Measurements from ENCODE around the gene MRPL52. TPM values are rescaled to one million over a fixed set of nuclear protein-coding genes. Genes with fewer than 3 reads are reported as not detected.
"Not testable (repeated sequence)": the region's sequence is repeated elsewhere in the genome, so short reads cannot be mapped to it uniquely, and the experiment has no call there.

MRPL52 gene
- total RNA-seq, 2 experiments from 2014 or later: 170 TPM

GRCh38 chr14:22852178-22852577, 22.5 kb downstream of the MRPL52 start:
- H3K27ac Mint-ChIP-seq; H3K27me3 Mint-ChIP-seq (ENCODE audit: low read depth); H3K9me3 Mint-ChIP-seq; H3K4me3 Mint-ChIP-seq; DNase-seq; H3K36me3 Mint-ChIP-seq (ENCODE audit: low read depth): not testable (repeated sequence)
- intact Hi-C loops (cut with micrococcal nuclease): loop anchor here (2.0 to 10.0 kb wide), 6 partner anchors 139 to 987 kb away; no protein-coding TSS in a partner anchor
- peaks cover 16% of the 10 kb centered on the region for H3K4me1 Mint-ChIP-seq (ENCODE audit: low read depth)
- CTCF ChIA-PET: interaction anchor here (0.6 to 15.0 kb wide), 34 partner anchors 9 to 911 kb away, joined by 3 to 212 read pairs (median 8); partner anchors contain the start of genes LRP10, MMP14, MRPL52 and OXA1L

GRCh38 chr14:22852599-22852939, 22.9 kb downstream of the MRPL52 start:
- Mint-ChIP-seq H3K27ac (peak overlapping the region; percentile 84), H3K36me3 (ENCODE audit: low read depth) (no peaks in the 10 kb centered on the region), H3K9me3 (no peaks in the 10 kb centered on the region), H3K4me3 (no peak overlapping the region), H3K4me1 (ENCODE audit: low read depth) (peaks cover 20% of the 10 kb centered on the region), H3K27me3 (ENCODE audit: low read depth) (no peaks in the 10 kb centered on the region)
- intact Hi-C loops (cut with micrococcal nuclease): loop anchor here (2.0 to 10.0 kb wide), 6 partner anchors 140 to 988 kb away; no protein-coding TSS in a partner anchor
- no peak for DNase-seq
- CTCF ChIA-PET: interaction anchor here (0.6 to 15.0 kb wide), 37 partner anchors 9 to 965 kb away, joined by 3 to 212 read pairs (median 6); partner anchors contain the start of genes DAD1, LRP10, MMP14 and MRPL52

- Mint-ChIP-seq H3K27me3 (ENCODE audit: low read depth) (no peaks in the 10 kb centered on the region), H3K27ac (peak overlapping the region; percentile 84), H3K9me3 (no peaks in the 10 kb centered on the region), H3K4me3 (peak overlapping the region; percentile 72), H3K36me3 (ENCODE audit: low read depth) (no peaks in the 10 kb centered on the region), H3K4me1 (ENCODE audit: low read depth) (peaks cover 24% of the 10 kb centered on the region)
- CTCF ChIA-PET: interaction anchor here (0.6 to 15.0 kb wide), 42 partner anchors 10 to 965 kb away, joined by 3 to 212 read pairs (median 6); partner anchors contain the start of genes DAD1, LRP10, MMP14 and MRPL52
- peak; percentile 95 for DNase-seq
- intact Hi-C loops (cut with micrococcal nuclease): loop anchor here (1.0 to 10.0 kb wide), 12 partner anchors 30 to 988 kb away; partner anchors contain the start of gene OXA1L
Observed at GRCh38 chr14:22852940-22853767, 23.5 kb downstream of the MRPL52 start.

- H3K36me3 Mint-ChIP-seq (ENCODE audit: low read depth); H3K27ac Mint-ChIP-seq; DNase-seq; H3K9me3 Mint-ChIP-seq; H3K27me3 Mint-ChIP-seq (ENCODE audit: low read depth); H3K4me3 Mint-ChIP-seq: not testable (repeated sequence)
- CTCF ChIA-PET: interaction anchor here (0.6 to 15.0 kb wide), 31 partner anchors 9 to 940 kb away, joined by 3 to 212 read pairs (median 6); partner anchors contain the start of genes LRP10, MMP14, MRPL52 and OXA1L
- intact Hi-C loops (cut with micrococcal nuclease): loop anchor here (10.0 kb wide), 5 partner anchors 629 to 989 kb away; no protein-coding TSS in a partner anchor
- H3K4me1 Mint-ChIP-seq (ENCODE audit: low read depth): peaks cover 33% of the 10 kb centered on the region
Observed at GRCh38 chr14:22854296-22854695, 24.6 kb downstream of the MRPL52 start.

GRCh38 chr14:22854963-22855724, 25.5 kb downstream of the MRPL52 start:
- H3K27ac Mint-ChIP-seq: no peak overlapping the region
- no peaks in the 10 kb centered on the region for H3K36me3 Mint-ChIP-seq (ENCODE audit: low read depth)
- H3K9me3 Mint-ChIP-seq: no peaks in the 10 kb centered on the region
- CTCF ChIA-PET: interaction anchor here (0.6 to 15.0 kb wide), 28 partner anchors 8 to 335 kb away, joined by 3 to 212 read pairs (median 5); partner anchors contain the start of genes LRP10, MMP14, MRPL52 and OXA1L
- DNase-seq: peak; percentile 44
- peaks cover 33% of the 10 kb centered on the region for H3K4me1 Mint-ChIP-seq (ENCODE audit: low read depth)
- H3K27me3 Mint-ChIP-seq (ENCODE audit: low read depth): no peaks in the 10 kb centered on the region
- intact Hi-C loops (cut with micrococcal nuclease): loop anchor here (10.0 kb wide), 5 partner anchors 630 to 990 kb away; no protein-coding TSS in a partner anchor
- H3K4me3 Mint-ChIP-seq: no peak overlapping the region

GRCh38 chr14:22856428-22856827, 26.7 kb downstream of the MRPL52 start:
- peaks cover 33% of the 10 kb centered on the region for H3K4me1 Mint-ChIP-seq (ENCODE audit: low read depth)
- CTCF ChIA-PET: interaction anchor here (4.6 to 15.0 kb wide), 3 partner anchors 16 to 198 kb away, joined by 47 to 212 read pairs (median 63); partner anchors contain the start of gene LRP10
- H3K4me3 Mint-ChIP-seq: no peak overlapping the region
- DNase-seq: no peak
- intact Hi-C loops (cut with micrococcal nuclease): loop anchor here (10.0 kb wide), 5 partner anchors 632 to 992 kb away; no protein-coding TSS in a partner anchor
- no peaks in the 10 kb centered on the region for H3K27me3 Mint-ChIP-seq (ENCODE audit: low read depth)
- H3K36me3 Mint-ChIP-seq (ENCODE audit: low read depth): no peaks in the 10 kb centered on the region
- H3K27ac Mint-ChIP-seq: no peak overlapping the region
- H3K9me3 Mint-ChIP-seq: no peaks in the 10 kb centered on the region

- H3K36me3 Mint-ChIP-seq (ENCODE audit: low read depth); H3K4me3 Mint-ChIP-seq; H3K9me3 Mint-ChIP-seq; intact Hi-C loops (cut with micrococcal nuclease); H3K27ac Mint-ChIP-seq; H3K27me3 Mint-ChIP-seq (ENCODE audit: low read depth); DNase-seq: not testable (repeated sequence)
- CTCF ChIA-PET: interaction anchor here (0.6 to 15.0 kb wide), 9 partner anchors 9 to 291 kb away, joined by 3 to 212 read pairs (median 3); partner anchors contain the start of gene LRP10
- H3K4me1 Mint-ChIP-seq (ENCODE audit: low read depth): peaks cover 21% of the 10 kb centered on the region
Observed at GRCh38 chr14:22860377-22860776, 30.7 kb downstream of the MRPL52 start.

GRCh38 chr14:22861651-22862050, 32.0 kb downstream of the MRPL52 start:
- no peaks in the 10 kb centered on the region for H3K36me3 Mint-ChIP-seq (ENCODE audit: low read depth)
- peaks cover 28% of the 10 kb centered on the region for H3K4me1 Mint-ChIP-seq (ENCODE audit: low read depth)
- H3K4me3 Mint-ChIP-seq: no peak overlapping the region
- no peak for DNase-seq
- H3K27me3 Mint-ChIP-seq (ENCODE audit: low read depth): no peaks in the 10 kb centered on the region
- H3K9me3 Mint-ChIP-seq: no peaks in the 10 kb centered on the region
- CTCF ChIA-PET: interaction anchor here (0.5 to 4.6 kb wide), 6 partner anchors 8 to 120 kb away, joined by 3 to 34 read pairs (median 4); partner anchors contain the start of gene LRP10
- intact Hi-C loops (cut with micrococcal nuclease): no loop called here
- no peak overlapping the region for H3K27ac Mint-ChIP-seq

- no peak overlapping the region for H3K27ac Mint-ChIP-seq
- no peaks in the 10 kb centered on the region for H3K9me3 Mint-ChIP-seq
- H3K4me1 Mint-ChIP-seq (ENCODE audit: low read depth): peaks cover 12% of the 10 kb centered on the region
- CTCF ChIA-PET: interaction anchor here (1.4 to 4.6 kb wide), 2 partner anchors 11 to 308 kb away, joined by 5 to 34 read pairs; no protein-coding TSS in a partner anchor
- intact Hi-C loops (cut with micrococcal nuclease): no loop called here
- no peaks in the 10 kb centered on the region for H3K36me3 Mint-ChIP-seq (ENCODE audit: low read depth)
- DNase-seq: no peak
- no peaks in the 10 kb centered on the region for H3K27me3 Mint-ChIP-seq (ENCODE audit: low read depth)
- no peak overlapping the region for H3K4me3 Mint-ChIP-seq
Observed at GRCh38 chr14:22864979-22865378, 35.3 kb downstream of the MRPL52 start.

GRCh38 chr14:22865424-22866405, 36.0 kb downstream of the MRPL52 start:
- DNase-seq: peak; percentile 56
- Mint-ChIP-seq H3K4me3 (no peak overlapping the region), H3K27ac (peak overlapping the region; percentile 18), H3K4me1 (ENCODE audit: low read depth) (peaks cover 19% of the 10 kb centered on the region), H3K27me3 (ENCODE audit: low read depth) (no peaks in the 10 kb centered on the region), H3K9me3 (no peaks in the 10 kb centered on the region), H3K36me3 (ENCODE audit: low read depth) (no peaks in the 10 kb centered on the region)
- CTCF ChIA-PET: interaction anchor here (1.1 to 4.6 kb wide), 4 partner anchors 12 to 309 kb away, joined by 4 to 34 read pairs (median 6); partner anchors contain the start of gene PRMT5
- intact Hi-C loops (cut with micrococcal nuclease): no loop called here

GRCh38 chr14:22866874-22867273, 37.2 kb downstream of the MRPL52 start:
- Mint-ChIP-seq H3K27ac (no peak overlapping the region), H3K27me3 (ENCODE audit: low read depth) (no peaks in the 10 kb centered on the region), H3K4me3 (no peak overlapping the region), H3K36me3 (ENCODE audit: low read depth) (no peaks in the 10 kb centered on the region), H3K4me1 (ENCODE audit: low read depth) (peaks cover 21% of the 10 kb centered on the region), H3K9me3 (no peaks in the 10 kb centered on the region)
- no peak for DNase-seq
- intact Hi-C loops (cut with micrococcal nuclease): loop anchor here (1.0 kb wide), 1 partner anchor 9 kb away; no protein-coding TSS in a partner anchor
- CTCF ChIA-PET: interaction anchor here (0.9 to 1.5 kb wide), 5 partner anchors 9 to 297 kb away, joined by 3 to 6 read pairs (median 4); partner anchors contain the start of gene PRMT5
